ENCODE measurements around the gene EIF2D. TPM values are rescaled to one million over a fixed set of nuclear protein-coding genes. Genes with fewer than 3 reads are reported as not detected.
A peak's percentile ranks its signal among the peaks of the same experiment; 100 is the strongest.

The EIF2D gene
- total and polyA plus RNA-seq, 2 of the 8 experiments (the other 6 are each of a cell fraction or from before 2014, with no cell fraction given) = 36.1 to 37.1 TPM

GRCh38 chr1:206608108-206608698 is 4.1 kb downstream of the EIF2D start:
- Histone ChIP-seq H3K56ac (replicated peaks; ENCODE audit: insufficient read length, low read depth, low read length) (no peak overlapping the region), H3K18ac (ENCODE audit: extremely low read depth, low read length) (no peak overlapping the region), H4K8ac (ENCODE audit: extremely low read depth, insufficient read depth, low read length) (no peak overlapping the region), H2BK12ac (ENCODE audit: low read depth, low read length) (no peak overlapping the region), H3K14ac (ENCODE audit: insufficient read length) (no peak overlapping the region), H2BK15ac (ENCODE audit: low read length) (no peak overlapping the region), H3K23ac (ENCODE audit: insufficient read length) (no peak overlapping the region), H3K27ac (ENCODE audit: low read depth, low read length) (no peak overlapping the region), H3K36me3 (ENCODE audit: control insufficient read depth in 2 of 4, insufficient read depth in 4 of 4, low read length in 3 of 4) (peaks cover 0 to 10% (median 1%) of the 10 kb centered on the region in 4 experiments; a peak in 4 of 8 replicates), H3K27me3 (replicated peaks in 1 of 4; ENCODE audit: control insufficient read depth in 3 of 4, extremely low read depth in 1 of 4, insufficient read depth in 3 of 4, low read length in 3 of 4) (no peaks in the 10 kb centered on the region), H3K4me2 (ENCODE audit: insufficient read depth in 1 of 2, low read depth in 2 of 2, low read length in 2 of 2) (no peak overlapping the region), H3K4ac (replicated peaks; ENCODE audit: insufficient read length, low read depth, low read length) (no peak overlapping the region), H3K9me3 (ENCODE audit: insufficient read depth in 2 of 2, low read depth in 1 of 2, low read length in 1 of 2) (no peaks in the 10 kb centered on the region), H4K5ac (ENCODE audit: insufficient read length, low read depth, low read length) (no peak overlapping the region), H2AK5ac (ENCODE audit: low read depth, low read length) (no peak overlapping the region), H3K23me2 (ENCODE audit: low read depth, low read length) (no peaks in the 10 kb centered on the region; the same call in 1 of the 2 replicates), H3K4me3 (ENCODE audit: extremely low read depth in 1 of 4, insufficient read depth in 2 of 4, low read depth in 3 of 4, low read length in 4 of 4) (no peak overlapping the region), H3K79me2 (ENCODE audit: control insufficient read depth in 1 of 2, insufficient read depth in 2 of 2, low read length in 2 of 2) (peaks cover 0 to 7% of the 10 kb centered on the region in 2 experiments; a peak in 1 of 4 replicates), H2AFZ (ENCODE audit: low read length) (no peak overlapping the region), H2BK5ac (ENCODE audit: low read depth, low read length) (no peak overlapping the region), H2BK20ac (ENCODE audit: low read length) (no peak overlapping the region), H4K91ac (replicated peaks; ENCODE audit: insufficient read length, low read length) (no peak overlapping the region), H4K20me1 (replicated peaks in 1 of 2; ENCODE audit: control insufficient read depth in 1 of 2, insufficient read depth in 2 of 2, low read length in 2 of 2) (peaks cover 0 to 1% of the 10 kb centered on the region in 2 experiments), H2BK120ac (replicated peaks; ENCODE audit: low read depth, low read length) (no peak overlapping the region), H3K9ac (replicated peaks in 1 of 4; ENCODE audit: extremely low read depth in 1 of 4, low read depth in 3 of 4, low read length in 3 of 4) (no peak overlapping the region), H3K79me1 (ENCODE audit: low read depth, low read length) (peaks cover 4% of the 10 kb centered on the region; the same call in 1 of the 2 replicates), H3K4me1 (replicated peaks in 1 of 4; ENCODE audit: control insufficient read depth in 3 of 4, insufficient read depth in 4 of 4, low read length in 3 of 4) (peaks cover 0 to 6% (median 4%) of the 10 kb centered on the region in 4 experiments; a peak in 5 of 7 replicates)
- 82 to 100% methylated on average over 2 to 7 of the region's 7 CpGs for WGBS, 2 experiments (ENCODE audit: extremely low coverage in 1 of 2, insufficient coverage in 1 of 2, insufficient read length in 1 of 2, insufficient replicate concordance in 2 of 2, low coverage in 1 of 2, low lambda C conversion rate in 2 of 2, missing lambda C conversion rate in 1 of 2)
- POLR2A ChIA-PET (ENCODE audit: partially characterized antibody) = interaction anchor here (0.6 to 2.2 kb wide), 2 partner anchors 56 to 869 kb away, joined by 4 to 5 read pairs; no protein-coding TSS in a partner anchor
- TF ChIP-seq CTCF (IDR thresholded peaks at IDR 0.05; ENCODE audit: control extremely low read depth in 1 of 3, insufficient read depth in 1 of 3, low read depth in 1 of 3, low read length in 3 of 3) (peak; percentile 75 to 84 (median 77)), RAD21 (IDR thresholded peaks at IDR 0.05 in 1 of 2, conservative IDR thresholded peaks at IDR 0.05 in 1 of 2; ENCODE audit: low read depth in 2 of 2, low read length in 2 of 2) (peak; percentile 57 to 69), SP4 (IDR thresholded peaks at IDR 0.05; ENCODE audit: low read length) (no peak), YY1 (IDR thresholded peaks at IDR 0.05; ENCODE audit: low read depth, low read length) (no peak)
- no peak for FAIRE-seq
- peak in 1 of 2 experiments; percentile 60 for DNase-seq (ENCODE audit: low read depth in 1 of 2, low spot score in 2 of 2)
- CTCF ChIA-PET (ENCODE audit: partially characterized antibody) = interaction anchor here (0.5 to 11.0 kb wide), 26 partner anchors 8 to 303 kb away, joined by 3 to 140 read pairs (median 5); partner anchors contain the start of gene RASSF5

All from H1 (cell line).